Measurements from ENCODE around the gene RGS7.
"Not testable (repeated sequence)": the region's sequence is repeated elsewhere in the genome, so short reads cannot be mapped to it uniquely, and the experiment has no call there.

Gene RGS7

GRCh38 chr1:241331328-241332036, 25.5 kb downstream of the RGS7 start:
- no peak for DNase-seq

GRCh38 chr1:241330619-241331327, 26.2 kb downstream of the RGS7 start:
- no peak for DNase-seq

DNA sequence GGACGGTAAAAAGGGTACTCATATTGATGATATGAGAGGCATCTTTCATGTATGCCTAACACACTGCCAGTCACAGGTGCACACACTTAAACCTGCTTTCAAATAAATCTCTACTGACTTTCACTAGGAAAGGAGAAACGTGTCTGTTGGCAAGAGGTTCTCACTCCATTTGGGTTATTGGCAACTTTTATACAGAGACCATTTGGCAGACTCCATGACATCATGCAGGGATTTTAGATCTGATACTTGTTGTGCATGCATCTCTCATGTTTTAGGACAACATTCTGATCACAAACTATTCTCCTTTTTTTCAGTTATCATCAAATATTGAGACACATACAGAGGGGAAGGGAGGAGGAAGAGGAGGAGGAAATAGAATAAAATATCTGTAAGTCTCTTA, 31.5 kb downstream of the RGS7 start:
- DNase-seq = no peak

DNA sequence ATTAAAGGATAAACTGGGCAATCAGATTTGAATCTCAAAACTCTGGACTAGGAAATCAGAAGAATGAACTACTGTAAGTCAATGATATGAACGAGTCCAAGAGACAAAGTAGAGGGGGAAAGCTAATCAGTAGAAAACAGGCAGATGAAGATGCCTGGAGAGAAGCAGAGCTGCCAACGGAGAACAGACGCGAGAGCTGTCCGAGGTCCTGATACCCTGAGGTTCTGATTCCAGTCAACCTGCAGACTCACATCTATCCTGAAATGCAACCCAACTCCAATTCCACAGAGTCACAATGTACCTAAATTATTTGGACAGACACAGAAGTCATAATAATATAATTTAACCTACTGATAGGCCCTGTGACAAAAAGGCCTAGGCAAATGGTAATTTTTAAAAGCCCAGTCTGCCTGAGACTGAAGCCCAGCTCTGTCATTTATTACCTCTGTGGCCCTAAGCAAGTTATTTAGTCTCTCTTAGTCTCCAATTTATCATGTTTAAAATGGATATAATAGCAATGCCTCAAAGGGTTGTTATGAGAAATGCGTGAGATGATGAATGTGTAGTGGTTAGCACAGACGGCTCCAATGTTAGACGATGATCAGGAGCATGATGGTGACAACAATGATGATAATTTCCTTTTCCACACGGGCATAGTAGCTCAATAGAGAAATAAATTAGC, 33.4 kb downstream of the RGS7 start:
- DNase-seq = no peak

DNA sequence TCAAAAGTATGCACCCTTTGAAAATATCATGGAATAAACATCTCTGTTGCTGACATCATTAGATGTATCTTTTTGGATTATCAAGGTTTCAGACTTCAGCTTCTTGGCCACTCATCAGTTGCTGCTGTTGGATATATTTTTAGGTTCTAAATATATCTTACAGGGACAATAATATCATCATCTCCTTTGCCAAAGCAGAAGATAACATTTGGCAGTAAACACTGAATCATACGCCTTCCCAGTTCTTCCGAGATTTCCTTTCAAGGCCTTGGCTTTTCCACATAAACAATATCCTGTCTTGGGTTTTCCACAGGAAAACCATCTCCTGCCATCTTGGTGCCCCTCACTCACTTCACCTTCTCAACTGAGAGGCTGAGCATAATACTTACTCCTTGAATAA, 39.3 kb downstream of the RGS7 start:
- DNase-seq = no peak

- DNase-seq = no peak
Measured at GRCh38 chr1:241316372-241316771, 40.6 kb downstream of the RGS7 start.

GRCh38 chr1:241311056-241311746, 45.8 kb downstream of the RGS7 start:
- DNase-seq = peak; percentile 18

- no peak for DNase-seq
Measured at GRCh38 chr1:241310451-241310850, 46.6 kb downstream of the RGS7 start.

DNA sequence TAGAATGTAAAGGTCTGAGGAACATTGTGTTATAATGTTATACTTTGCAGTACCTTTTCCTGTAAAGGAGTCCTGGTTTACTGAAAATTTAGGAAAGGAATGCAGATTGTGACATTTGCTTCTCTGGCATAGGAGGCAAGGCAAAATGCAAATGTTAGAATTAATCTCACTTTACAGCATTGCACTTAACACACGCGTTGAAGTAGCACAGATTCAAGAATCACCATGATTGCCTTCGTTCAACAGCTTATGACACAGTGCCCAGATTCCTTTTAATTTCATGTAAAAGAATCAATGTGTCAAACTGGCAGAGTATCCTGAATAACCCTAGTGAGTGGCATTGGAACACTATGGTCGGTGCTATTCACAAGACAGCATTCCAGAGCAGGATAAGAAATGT, 47.4 kb downstream of the RGS7 start:
- no peak for DNase-seq

DNA sequence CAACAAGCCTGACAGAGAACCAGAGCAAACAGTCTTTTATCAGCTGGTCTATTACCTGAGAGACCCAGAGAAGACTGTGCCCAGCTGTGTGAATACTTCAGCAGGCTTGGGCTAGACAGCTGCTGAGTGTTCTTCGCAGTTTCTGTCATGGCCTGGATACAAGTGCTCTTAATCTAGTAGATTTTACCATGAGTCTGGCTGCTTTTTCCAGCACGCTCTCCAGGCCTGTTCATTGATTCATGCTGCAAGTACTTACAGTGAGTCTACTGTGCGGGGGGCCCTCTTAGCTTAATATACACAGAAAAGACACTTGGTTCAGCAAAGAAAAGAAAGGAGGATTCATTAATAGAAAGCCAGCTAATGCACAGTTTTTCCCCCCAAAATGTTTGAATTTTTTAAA, 48.5 kb downstream of the RGS7 start:
- no peak for DNase-seq

DNA sequence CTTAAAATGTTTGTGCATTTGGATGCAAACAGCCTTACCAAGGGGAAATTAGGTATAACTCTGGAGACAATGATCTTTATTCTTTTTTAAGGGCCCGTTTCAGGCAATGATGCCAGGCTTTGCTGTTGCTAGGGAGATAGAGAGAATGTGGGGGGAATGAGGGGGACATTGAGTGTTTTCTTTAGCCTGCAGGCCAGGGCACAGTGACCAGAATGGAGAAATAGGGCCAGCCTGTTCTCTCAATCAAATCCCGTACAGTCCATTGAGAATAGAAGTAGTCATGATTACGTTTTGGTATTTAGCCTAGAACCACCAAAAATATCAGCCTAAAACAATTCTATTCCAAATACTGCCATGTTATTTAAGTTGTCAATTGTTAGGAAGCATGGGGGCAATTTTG, 49.0 kb downstream of the RGS7 start:
- DNase-seq = no peak

DNA sequence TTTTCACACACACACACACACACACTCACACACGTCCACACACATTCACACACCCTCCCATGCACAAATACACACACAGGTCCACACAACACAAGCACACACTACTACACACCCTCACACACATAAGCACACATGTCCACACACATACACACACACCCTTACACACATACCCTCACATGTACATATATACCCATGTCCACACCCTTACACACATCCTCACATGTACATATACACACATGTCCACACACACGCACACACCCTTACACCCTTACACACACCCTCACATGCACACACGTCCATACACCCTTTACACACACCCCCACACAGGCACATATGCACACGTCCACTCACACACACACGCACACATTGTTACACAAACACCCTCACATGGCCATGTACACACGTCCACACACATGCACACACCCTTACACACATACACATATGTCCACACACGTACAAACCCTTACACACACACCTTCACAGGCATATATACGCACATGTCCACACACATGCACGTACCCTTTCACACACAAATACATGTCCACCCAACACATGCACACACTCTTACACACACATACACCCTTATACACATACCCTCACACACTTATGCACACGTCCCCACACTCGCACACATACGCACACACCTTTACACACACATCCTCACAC, 50.7 kb downstream of the RGS7 start:
- no peak for DNase-seq

- DNase-seq = not testable (repeated sequence)
Measured at GRCh38 chr1:241302024-241302423, 55.0 kb downstream of the RGS7 start.

DNA sequence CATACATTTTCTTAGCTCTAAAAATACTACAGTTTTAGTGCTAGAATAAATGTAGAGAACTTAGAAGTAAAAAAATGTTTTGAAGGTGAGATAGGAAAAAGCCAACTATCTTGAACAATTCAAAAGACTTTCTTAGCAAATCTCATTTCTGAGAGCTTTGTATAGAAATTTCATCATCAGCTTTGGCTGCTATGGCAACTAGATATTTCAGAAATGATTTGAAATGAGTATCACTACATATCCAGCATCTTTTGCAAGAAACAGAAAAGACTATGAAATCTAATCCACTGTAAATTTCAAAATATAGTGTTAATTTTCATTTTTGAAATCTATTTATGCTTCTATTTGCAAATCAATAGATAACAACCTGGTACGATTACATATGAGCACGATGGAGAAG, 57.7 kb downstream of the RGS7 start:
- DNase-seq = no peak

DNA sequence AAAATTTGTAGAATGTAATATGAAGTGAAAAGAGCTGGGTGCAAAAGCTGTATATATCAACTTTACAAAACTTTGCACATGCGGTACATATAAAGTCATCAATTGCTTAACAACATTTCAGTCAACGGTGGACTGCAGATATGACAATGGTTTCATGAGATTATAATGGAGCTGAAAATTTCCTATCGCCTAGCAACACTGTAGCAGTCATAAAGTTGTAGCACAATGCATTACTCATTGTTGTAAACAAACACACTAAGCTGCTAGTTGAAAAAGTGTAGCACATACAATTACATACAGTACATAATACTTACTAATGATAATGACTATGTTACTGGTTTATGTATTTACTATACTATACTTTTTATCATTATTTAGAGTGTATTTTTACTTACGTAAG, 64.0 kb downstream of the RGS7 start:
- DNase-seq = no peak

- DNase-seq = not testable (repeated sequence)
Measured at GRCh38 chr1:241291548-241291947, 65.5 kb downstream of the RGS7 start.

DNA sequence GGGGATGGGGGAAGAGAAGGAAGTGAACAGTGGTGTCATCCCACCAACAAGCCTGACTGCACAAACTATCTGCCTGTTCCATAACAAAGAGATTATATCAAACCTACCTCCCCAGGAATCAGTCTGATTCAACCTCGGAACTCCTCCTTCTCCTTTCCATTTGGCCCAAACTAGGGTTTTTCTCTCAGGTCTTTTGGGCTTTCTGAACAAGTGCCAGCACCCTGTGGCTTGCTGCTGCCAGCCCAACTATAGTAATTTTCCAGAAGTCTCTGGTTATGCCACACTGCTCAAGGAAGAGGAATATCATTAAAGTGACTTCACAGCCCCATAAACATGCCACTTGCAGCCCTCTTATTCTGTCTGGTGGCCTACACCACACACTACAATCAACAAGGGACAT, 70.5 kb downstream of the RGS7 start:
- DNase-seq = no peak

DNA sequence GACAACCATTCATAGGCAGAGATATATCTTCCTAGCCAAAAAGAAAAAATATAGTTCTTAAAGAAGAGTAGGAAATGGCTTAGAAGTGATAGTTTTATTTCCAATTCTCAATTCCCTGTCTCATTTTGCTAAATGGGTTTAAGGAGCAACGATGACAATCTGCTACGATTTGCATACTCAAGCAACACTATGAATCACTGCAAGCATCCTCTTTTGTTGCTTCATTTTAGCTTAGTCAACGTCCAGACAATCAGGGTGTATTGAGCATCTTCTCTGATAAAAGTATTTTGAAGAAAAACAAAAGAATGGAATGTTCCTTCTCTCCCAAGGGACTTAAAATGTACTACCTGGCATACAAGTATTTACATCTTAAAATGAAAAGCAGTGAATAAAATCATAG, 80.6 kb downstream of the RGS7 start:
- no peak for DNase-seq

DNA sequence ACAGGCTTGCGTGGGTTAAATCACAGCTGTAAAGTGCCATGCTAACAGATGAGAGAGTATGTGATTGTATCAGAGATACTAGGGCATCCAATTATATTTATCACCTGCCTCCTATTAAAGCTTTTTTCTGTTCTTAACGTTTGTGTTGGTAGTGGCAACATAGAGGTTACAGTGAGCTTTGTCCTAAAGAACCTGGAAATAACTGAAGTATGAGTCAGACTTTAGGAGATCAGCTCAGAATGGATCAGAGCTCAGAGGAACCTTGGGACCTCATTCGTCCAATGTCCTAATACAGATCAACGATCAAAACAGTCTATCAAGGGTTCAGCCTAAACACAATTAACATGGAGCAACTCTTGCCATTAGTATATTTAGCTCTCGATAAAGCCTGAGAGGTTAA, 81.0 kb downstream of the RGS7 start:
- DNase-seq = no peak

DNA sequence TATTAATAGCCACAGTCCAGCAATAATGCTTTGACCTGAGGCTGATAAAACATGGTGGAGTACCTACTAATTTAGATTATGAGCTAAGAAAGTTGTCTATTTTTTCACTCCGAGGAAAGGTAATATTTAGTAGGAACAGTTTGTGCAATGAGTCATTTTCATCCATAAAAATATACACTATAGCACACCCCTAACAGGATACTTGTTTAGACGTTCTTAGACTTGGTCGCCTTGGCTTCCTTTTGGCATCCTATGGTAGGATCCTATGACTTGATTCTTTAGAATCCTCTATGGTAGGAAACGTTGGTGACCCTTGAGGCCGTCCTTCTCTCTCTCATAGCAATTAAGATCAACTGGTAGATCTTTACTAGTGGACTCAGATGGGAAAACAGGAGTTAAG, 81.8 kb downstream of the RGS7 start:
- DNase-seq = no peak

- DNase-seq = no peak
Measured at GRCh38 chr1:241274693-241275092, 82.3 kb downstream of the RGS7 start.

DNA sequence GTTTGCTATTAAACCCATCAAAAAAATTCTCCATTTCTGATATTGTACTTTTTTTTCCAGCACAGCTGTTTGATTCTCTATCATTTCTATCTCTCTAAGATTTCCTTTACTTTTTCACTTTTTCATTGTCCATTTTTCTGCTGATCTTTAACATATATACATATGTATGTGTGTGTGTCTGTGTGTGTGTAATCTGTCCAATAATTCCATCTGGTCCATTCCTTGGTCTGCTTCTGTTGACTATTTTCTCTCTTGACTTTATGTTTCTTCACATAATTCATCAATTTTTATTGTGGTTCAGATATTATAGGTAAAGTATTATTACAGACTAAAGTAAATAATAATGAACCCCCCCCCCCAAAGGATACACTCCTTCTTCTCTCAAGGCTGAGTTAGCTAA, 84.2 kb downstream of the RGS7 start:
- no peak for DNase-seq

DNA sequence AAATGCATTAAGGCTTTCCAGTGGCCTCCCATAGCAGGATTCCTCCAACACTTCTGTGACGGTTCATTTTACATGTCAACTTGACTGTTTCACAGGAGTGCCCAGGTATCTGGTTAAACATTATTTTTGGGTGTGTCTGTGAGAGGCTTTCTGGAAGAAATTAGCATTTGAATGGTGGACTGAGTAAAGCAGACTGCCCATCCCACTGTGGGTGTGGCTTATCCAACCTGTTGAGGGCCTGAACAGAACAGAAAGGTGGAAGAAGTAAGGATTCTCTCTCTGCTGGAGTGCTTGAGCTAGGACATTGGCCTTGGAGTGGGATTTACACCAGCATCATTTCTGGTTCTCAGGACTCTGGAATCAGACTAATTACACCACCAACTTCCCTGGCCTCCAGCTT, 85.6 kb downstream of the RGS7 start:
- DNase-seq = no peak

All from NCI-H69 (cell line).